ENCODE data around the gene IPCEF1. TPM values are rescaled to one million over a fixed set of nuclear protein-coding genes. Genes with fewer than 3 reads are reported as not detected.

Gene IPCEF1
- total and polyA plus RNA-seq, 2 of the 4 experiments (the other 2 are of a cell fraction): under 0.01 to 0.03 TPM

GRCh38 chr6:154350293-154350692 is 6.3 kb downstream of the IPCEF1 start:
- Histone ChIP-seq H3K23ac (ENCODE audit: low read depth, low read length) (no peak overlapping the region), H4K8ac (ENCODE audit: low read depth in 2 of 2, low read length in 2 of 2) (no peak overlapping the region), H3K14ac (replicated peaks; ENCODE audit: low read depth, low read length) (no peak overlapping the region), H3K9ac (ENCODE audit: low read depth, low read length) (no peak overlapping the region), H4K20me1 (ENCODE audit: insufficient read depth, low read length) (no peaks in the 10 kb centered on the region), H2AFZ (replicated peaks; ENCODE audit: low read length, poor library complexity) (no peak overlapping the region), H3K36me3 (ENCODE audit: control insufficient read depth, insufficient read depth, low read length) (no peaks in the 10 kb centered on the region), H3K18ac (ENCODE audit: low read depth, low read length) (no peak overlapping the region), H3K79me1 (ENCODE audit: low read depth in 1 of 2, low read length in 2 of 2) (no peaks in the 10 kb centered on the region), H2BK5ac (ENCODE audit: low read depth, low read length, poor library complexity, severe bottlenecking) (no peak overlapping the region), H3K27ac (ENCODE audit: insufficient read depth, low read length) (no peak overlapping the region), H3K9me3 (ENCODE audit: control insufficient read depth, insufficient read depth, low read length) (peaks cover 3% of the 10 kb centered on the region; the same call in 1 of the 2 replicates), H3K4me2 (ENCODE audit: low read depth, low read length) (no peak overlapping the region), H2BK120ac (ENCODE audit: low read depth, low read length) (no peak overlapping the region), H3K56ac (ENCODE audit: extremely low read depth, insufficient read depth, low read length) (no peak overlapping the region), H2AK5ac (ENCODE audit: low read depth, low read length) (no peak overlapping the region), H2BK20ac (ENCODE audit: low read depth, low read length) (no peak overlapping the region), H3K4me3 (ENCODE audit: insufficient read depth, low read depth, low read length) (no peak overlapping the region), H4K91ac (ENCODE audit: insufficient read depth, low read depth, low read length) (no peak overlapping the region), H2AK9ac (replicated peaks; ENCODE audit: low read depth, low read length, poor library complexity) (no peak overlapping the region), H3K27me3 (ENCODE audit: control insufficient read depth, insufficient read depth, low read length) (no peaks in the 10 kb centered on the region), H2BK15ac (ENCODE audit: low read depth, low read length) (no peak overlapping the region), H4K5ac (ENCODE audit: low read depth, low read length) (no peak overlapping the region), H3K9me1 (ENCODE audit: insufficient read depth, low read length) (no peaks in the 10 kb centered on the region), H3K4me1 (ENCODE audit: control insufficient read depth, insufficient read depth, low read length) (peaks cover 2% of the 10 kb centered on the region; the same call in 1 of the 2 replicates), H3K4ac (ENCODE audit: low read depth, low read length) (no peak overlapping the region)
- DNase-seq (peak; percentile 48), ATAC-seq (ENCODE audit: low read depth) (no peak)
- no CpG with 5 or more reads among the region's 3 CpGs for WGBS, 2 experiments (ENCODE audit: extremely low coverage in 2 of 2, insufficient read length in 1 of 2)
- CTCF ChIA-PET: interaction anchor here (0.9 kb wide), 1 partner anchor 20 kb away, joined by 3 read pairs; no protein-coding TSS in a partner anchor
- intact Hi-C loops (cut with micrococcal nuclease) (no loop called here), dilution Hi-C loops (cut with HindIII; ENCODE audit: low sequenced_read_pairs, unreplicated experiment) (loop anchor here (25.0 kb wide), 1 partner anchor 188 kb away; no protein-coding TSS in a partner anchor), in situ Hi-C loops (cut with MboI; ENCODE audit: low sequenced_read_pairs) (no loop called here)
- BruUV-seq (replicated peaks): no TSS peak
- TF ChIP-seq SMC3 (IDR thresholded peaks at IDR 0.05; ENCODE audit: low read depth, low read length) (no peak), CEBPB (IDR thresholded peaks at IDR 0.05; ENCODE audit: low read depth, low read length) (0 out of 2 replicates have a peak, but pooled peaks have one; percentile 25)
- POLR2A ChIA-PET (ENCODE audit: unreplicated experiment): no interaction called here
